ENCODE results near the gene SUGCT.

SUGCT gene

DNA sequence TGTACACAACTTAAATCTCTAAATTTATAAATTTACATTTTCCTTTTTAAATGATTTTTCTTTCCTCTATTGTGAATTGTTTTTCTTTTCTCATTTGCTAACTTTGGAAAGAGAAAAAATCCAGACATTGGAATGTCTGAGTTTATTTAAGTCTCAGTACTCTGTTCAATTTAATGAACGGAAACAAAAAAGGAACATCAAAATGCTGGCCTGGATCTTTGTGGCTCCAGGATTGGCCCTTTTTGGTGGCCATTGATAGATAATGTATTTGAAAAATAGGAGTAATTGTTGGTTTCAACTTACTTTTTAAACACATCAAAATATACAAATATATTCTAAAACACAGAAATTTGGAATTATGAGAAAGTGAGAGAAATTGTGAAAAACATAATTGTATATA is 336.0 kb downstream of the SUGCT start:
- DNase-seq (ENCODE audit: low read depth in 2 of 2) = no peak

DNA sequence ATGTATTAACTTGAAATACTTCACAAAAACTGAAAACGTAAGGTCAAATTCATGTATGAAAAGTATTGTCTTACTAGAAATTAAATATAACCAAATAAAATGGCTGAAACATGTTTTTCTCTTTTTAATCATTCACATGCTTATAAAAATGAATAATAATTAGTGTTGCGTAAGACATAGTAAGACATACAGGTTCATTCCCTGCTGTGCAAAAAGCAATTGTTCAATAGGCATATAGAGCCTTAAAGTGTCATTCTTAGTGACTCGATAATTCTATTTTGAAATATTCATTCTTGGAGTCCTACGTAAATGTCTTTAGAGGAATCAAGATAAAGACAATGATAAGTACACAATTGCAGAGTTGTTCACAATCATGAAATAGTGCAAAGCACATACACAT is 337.1 kb downstream of the SUGCT start:
- DNase-seq (ENCODE audit: low read depth in 2 of 2) = no peak

- no peak for DNase-seq (ENCODE audit: low read depth in 2 of 2)
Observed at GRCh38 chr7:40474790-40475680, 340.2 kb downstream of the SUGCT start.

- DNase-seq (ENCODE audit: low read depth in 2 of 2) = no peak
Observed at GRCh38 chr7:40475681-40475982, 340.8 kb downstream of the SUGCT start.

DNA sequence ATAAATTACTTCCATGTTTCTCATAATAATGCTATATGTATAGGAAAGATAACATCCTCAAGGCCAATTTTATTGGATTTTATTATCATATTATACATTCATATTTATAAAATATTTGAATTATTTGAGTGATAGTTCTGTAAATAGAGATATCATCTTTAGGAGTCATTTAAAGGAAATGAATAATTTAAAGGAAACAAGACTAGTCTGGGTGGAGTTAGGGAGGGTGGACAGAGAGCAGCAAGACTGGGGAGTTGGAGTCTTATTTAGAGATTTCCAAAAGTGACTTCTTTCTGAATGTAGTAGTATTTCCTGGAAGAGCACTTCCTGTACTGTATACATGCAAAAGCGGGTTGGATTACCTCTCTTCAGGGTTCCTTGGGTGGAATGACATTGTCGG is 342.3 kb downstream of the SUGCT start:
- DNase-seq (ENCODE audit: low read depth in 2 of 2) = no peak

GRCh38 chr7:40482845-40483244 is 348.0 kb downstream of the SUGCT start:
- DNase-seq (ENCODE audit: low read depth in 2 of 2) = no peak

DNA sequence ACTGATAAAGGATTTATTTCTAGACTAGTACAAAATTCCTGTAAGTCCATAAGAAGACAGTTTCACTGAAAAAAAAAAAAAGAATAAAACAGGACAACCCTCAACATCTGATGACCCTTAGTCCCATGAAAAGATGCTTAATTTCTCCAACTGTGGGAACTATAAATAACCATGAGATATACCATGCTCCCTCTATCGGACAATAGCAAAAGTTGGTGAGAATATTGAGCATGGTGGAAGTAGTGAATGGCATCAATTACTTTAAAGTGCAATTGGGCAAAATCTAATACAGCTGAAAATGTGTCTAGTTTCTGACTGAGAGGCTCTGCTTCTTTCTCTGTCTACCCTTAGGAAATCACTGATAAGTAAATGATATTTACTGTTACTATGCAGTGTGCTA is 348.8 kb downstream of the SUGCT start:
- DNase-seq (ENCODE audit: low read depth in 2 of 2) = no peak

GRCh38 chr7:40489844-40490602 is 355.2 kb downstream of the SUGCT start:
- no peak for DNase-seq (ENCODE audit: low read depth in 2 of 2)

GRCh38 chr7:40490603-40490924 is 355.8 kb downstream of the SUGCT start:
- no peak for DNase-seq (ENCODE audit: low read depth in 2 of 2)

DNA sequence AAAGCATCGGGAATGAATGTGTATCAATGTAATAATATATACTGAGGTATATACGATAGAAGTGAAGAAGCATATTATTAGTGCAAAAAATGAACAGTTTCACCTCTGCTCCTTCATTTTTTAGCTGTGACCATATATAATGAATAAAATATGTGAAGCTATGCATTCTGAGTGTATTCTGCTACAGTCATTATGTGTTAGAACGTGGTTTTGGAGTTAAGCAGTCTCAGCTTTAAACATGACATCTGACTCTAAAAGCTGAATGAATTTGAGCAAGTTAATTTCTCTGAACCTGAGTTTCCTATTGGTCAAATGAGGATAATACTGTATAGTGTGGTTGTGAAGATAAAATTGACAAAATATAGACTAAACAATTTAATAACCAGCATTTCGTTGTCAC is 358.1 kb downstream of the SUGCT start:
- no peak for DNase-seq (ENCODE audit: low read depth in 2 of 2)

DNA sequence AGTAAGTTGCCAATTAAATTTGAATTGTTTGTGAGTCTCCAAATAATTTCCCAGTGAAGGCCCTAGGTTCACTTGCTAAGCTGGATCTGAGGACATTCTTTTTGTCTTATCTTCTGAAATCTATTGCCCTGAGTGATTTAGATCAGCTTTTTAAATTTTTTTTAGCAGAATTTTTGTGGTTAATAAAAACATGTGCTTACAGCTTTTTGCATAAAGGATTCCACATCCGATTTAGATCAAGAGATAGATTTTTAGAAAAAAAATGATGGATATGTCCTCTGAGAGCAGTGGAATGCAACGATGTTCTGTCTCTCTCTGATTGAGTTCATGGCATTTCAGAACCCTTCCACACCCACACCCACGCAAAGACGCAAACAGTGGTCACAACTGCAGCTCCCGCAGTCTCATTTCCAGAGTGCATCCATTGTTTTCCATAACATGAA is 358.8 kb downstream of the SUGCT start:
- no peak for DNase-seq (ENCODE audit: low read depth in 2 of 2)

DNA sequence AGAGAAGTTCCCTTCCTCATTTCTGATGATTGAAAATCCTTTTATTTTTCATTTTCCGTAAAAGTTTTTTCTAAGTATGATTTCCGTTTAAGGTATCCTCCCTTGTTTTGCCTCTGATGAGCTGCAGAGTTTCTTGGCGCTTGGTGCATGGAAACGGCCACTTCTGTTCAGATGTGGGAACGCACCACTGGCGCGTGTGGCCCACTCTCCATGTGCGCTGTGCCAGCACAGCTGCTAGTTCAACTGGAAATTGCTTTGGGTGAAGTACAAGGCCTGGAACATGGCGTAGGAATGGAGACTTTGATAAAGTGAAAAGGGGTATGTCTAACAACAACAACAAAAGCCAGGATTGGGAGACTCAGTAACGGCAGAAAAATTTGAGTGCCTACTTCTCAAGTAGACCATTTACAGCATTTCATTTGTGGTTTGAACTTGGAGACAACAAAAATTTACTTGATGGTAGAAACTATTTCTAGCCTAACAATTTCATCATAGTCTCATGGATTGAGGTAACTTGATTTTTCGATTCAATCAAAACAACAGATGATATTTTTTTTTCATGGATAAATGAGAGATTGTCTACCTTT is 364.2 kb downstream of the SUGCT start:
- DNase-seq (ENCODE audit: low read depth in 2 of 2) = no peak

- DNase-seq (ENCODE audit: low read depth in 2 of 2) = no peak
Observed at GRCh38 chr7:40499718-40500117, 364.9 kb downstream of the SUGCT start.

GRCh38 chr7:40500219-40500618 is 365.4 kb downstream of the SUGCT start:
- DNase-seq (ENCODE audit: low read depth in 2 of 2) = no peak

DNA sequence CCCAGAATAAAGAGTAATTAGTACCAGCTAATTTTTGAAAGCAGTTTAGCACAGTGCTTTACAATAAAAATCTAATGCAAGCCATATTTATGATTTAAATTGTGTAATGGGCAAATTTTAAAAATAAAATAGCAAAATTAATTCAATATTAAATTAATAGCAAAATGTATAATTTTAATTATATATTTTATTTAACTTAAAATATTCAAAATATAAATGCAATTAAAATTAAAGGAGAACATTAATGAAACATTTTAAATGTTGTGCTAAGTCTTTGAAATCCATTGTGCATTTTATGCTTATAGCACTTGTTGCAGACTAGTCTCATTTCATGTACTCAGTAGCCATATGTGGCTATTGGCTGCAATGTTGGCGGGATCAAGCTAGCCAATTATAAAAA is 367.6 kb downstream of the SUGCT start:
- no peak for DNase-seq (ENCODE audit: low read depth in 2 of 2)

- no peak for DNase-seq (ENCODE audit: low read depth in 2 of 2)
Observed at GRCh38 chr7:40506158-40506557, 371.4 kb downstream of the SUGCT start.

GRCh38 chr7:40507166-40507565 is 372.4 kb downstream of the SUGCT start:
- no peak for DNase-seq (ENCODE audit: low read depth in 2 of 2)

DNA sequence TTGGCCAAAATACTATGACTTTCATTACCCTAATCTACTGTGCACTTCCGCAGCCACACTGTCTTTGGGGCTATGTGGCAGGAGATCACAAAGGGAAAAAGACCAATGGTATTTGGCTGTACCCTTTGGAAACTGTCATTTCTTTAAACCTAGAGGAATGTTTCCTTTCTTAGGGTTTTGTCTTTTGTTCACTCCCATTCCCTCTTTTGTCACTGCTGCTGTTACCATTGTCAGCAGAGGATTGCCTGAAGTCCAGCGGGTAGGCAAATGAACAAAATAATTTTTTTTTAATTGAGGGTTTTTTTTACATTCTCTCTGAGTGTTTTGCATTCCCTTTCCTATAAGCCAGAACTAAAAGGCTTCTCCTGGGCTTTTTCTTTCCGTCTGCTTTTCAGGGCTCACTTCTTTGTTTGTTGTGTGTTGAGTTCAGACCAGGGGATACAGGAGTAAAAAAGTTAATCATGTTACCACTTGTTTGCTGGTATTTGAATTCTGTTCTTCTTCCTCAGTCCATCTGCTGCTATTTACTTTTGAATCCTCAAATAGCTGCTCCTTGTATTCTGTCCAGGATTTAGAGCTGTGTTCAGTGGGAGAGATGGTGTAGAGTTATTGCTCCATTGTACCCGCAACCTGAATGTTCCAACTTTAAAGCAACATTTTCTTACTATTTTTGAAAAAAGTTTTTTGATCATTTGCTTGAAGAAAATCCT is 374.6 kb downstream of the SUGCT start:
- DNase-seq (ENCODE audit: low read depth in 2 of 2) = no peak

GRCh38 chr7:40516376-40516775 is 381.6 kb downstream of the SUGCT start:
- no peak for DNase-seq (ENCODE audit: low read depth in 2 of 2)

- DNase-seq (ENCODE audit: low read depth in 2 of 2) = no peak
Observed at GRCh38 chr7:40519009-40519408, 384.2 kb downstream of the SUGCT start.

DNA sequence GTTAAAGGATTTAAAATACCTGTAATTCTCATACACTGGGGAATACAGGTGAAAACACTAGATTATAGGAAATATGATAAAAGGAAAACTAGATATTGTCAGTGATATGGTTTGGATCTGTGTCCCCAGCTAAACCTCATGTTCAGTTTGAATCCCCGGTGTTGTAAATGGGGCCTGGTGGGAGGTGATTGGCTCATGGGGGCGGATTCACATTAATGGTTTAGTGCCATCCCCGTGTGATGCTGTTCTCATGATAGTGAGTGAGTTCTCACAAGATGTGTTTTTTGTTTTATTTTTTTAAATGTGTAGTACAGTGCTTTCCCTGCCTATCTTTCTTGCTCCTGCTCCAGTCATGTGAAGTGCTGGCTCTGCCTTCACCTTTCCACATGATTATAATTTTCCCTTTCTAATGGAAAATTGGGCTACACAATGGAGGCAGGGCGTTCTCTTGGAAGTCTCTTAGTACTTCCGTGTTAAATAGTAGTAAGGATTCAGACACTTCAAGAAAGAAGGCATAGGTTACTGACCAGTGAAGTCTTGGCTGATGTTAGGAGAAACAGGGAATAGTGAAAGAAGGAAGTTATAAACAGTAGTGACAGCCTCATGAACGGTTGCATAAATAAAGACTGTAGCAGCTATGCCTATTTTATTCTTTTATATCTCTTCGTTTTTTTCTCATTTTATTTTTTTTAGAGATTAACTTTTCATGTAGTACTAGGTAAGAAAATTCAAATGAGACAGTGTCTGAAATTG is 386.4 kb downstream of the SUGCT start:
- no peak for DNase-seq (ENCODE audit: low read depth in 2 of 2)

DNA sequence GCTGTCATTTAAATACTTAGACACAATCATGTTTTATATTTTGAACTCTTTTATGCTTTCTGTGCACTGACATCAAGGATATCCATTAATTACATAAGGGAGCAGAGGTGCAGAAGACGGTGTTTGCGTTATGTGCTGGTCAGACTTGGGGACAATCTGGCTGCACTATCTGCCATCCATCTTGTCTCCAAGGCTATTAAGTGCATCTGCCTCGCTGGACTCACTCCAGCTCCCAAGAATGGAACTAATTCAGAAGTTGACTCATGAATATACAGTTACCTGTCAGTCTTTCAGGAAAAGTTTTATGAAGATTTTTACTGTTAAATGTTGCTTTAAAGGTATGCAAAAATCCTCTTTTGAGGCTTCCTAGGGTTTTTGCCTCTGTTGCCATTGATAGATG is 391.0 kb downstream of the SUGCT start:
- DNase-seq (ENCODE audit: low read depth in 2 of 2) = no peak
